Measurements from ENCODE around the gene ASPG. TPM values are rescaled to one million over a fixed set of nuclear protein-coding genes. Genes with fewer than 3 reads are reported as not detected.

The ASPG gene
- total and polyA plus RNA-seq, 2 donors (not counting 3 experiments of a cell fraction or from before 2014, with no cell fraction given): not detected

- Histone ChIP-seq H3K27ac (ENCODE audit: insufficient read depth, low read depth, low read length) (no peak overlapping the region), H3K9me3 (replicated peaks; ENCODE audit: control insufficient read depth, insufficient read depth, low read length) (no peaks in the 10 kb centered on the region), H3K4me3 (replicated peaks in 1 of 3; ENCODE audit: insufficient read depth in 1 of 3, low read depth in 1 of 3, low read length in 3 of 3) (no peak overlapping the region), H3K9ac (replicated peaks; ENCODE audit: extremely low read depth, insufficient read depth, low read length) (no peak overlapping the region), H3K9me1 (replicated peaks; ENCODE audit: control insufficient read depth, extremely low read depth, insufficient read depth, low read length) (no peaks in the 10 kb centered on the region), H3K79me2 (ENCODE audit: control insufficient read depth, insufficient read depth, low read length) (peaks cover under 1% of the 10 kb centered on the region), H3K4me2 (ENCODE audit: insufficient read depth, low read length) (no peak overlapping the region), H3K36me3 (ENCODE audit: control insufficient read depth in 2 of 2, extremely low read depth in 1 of 2, insufficient read depth in 2 of 2, low read length in 2 of 2) (no peaks in the 10 kb centered on the region), H3K4me1 (ENCODE audit: control insufficient read depth, extremely low read depth, insufficient read depth, low read length) (peaks cover 25% of the 10 kb centered on the region), H4K20me1 (replicated peaks; ENCODE audit: control insufficient read depth, extremely low read depth, insufficient read depth, low read length) (no peaks in the 10 kb centered on the region), H2AFZ (ENCODE audit: low read depth, low read length) (no peak overlapping the region), H3K27me3 (ENCODE audit: control insufficient read depth in 2 of 2, insufficient read depth in 2 of 2, low read length in 2 of 2) (no peaks in the 10 kb centered on the region)
- no TSS peak for BruUV-seq (replicated peaks)
- FAIRE-seq (no peak), DNase-seq (ENCODE audit: low read depth, low spot score) (no peak)
- POLR2A ChIA-PET: no interaction called here
- dilution Hi-C loops (cut with MboI; ENCODE audit: extremely low pct_ligation_motif_present, low sequenced_read_pairs) (no loop called here), intact Hi-C loops (cut with micrococcal nuclease) (no loop called here)
- CTCF ChIA-PET: interaction anchor here (2.6 kb wide), 1 partner anchor 420 kb away, joined by 11 read pairs; no protein-coding TSS in a partner anchor
- TF ChIP-seq POLR2A (IDR thresholded peaks at IDR 0.05; ENCODE audit: low read depth, low read length) (no peak), MAX (IDR thresholded peaks at IDR 0.05; ENCODE audit: insufficient read depth, insufficient read length) (no peak), POLR2AphosphoS5 (IDR thresholded peaks at IDR 0.05; ENCODE audit: insufficient read depth, low read depth, low read length) (no peak), GATA2 (IDR thresholded peaks at IDR 0.05; ENCODE audit: insufficient read depth, insufficient read length, low read depth, low read length) (no peak), JUN (IDR thresholded peaks at IDR 0.05; ENCODE audit: borderline replicate concordance, insufficient read depth, insufficient read length, low read depth) (no peak), FOS (IDR thresholded peaks at IDR 0.05; ENCODE audit: borderline replicate concordance, insufficient read depth, low read length) (no peak), EZH2 (IDR thresholded peaks at IDR 0.05; ENCODE audit: borderline replicate concordance, low read depth, low read length, severe bottlenecking) (no peak), MYC (IDR thresholded peaks at IDR 0.05; ENCODE audit: low read depth, low read length) (no peak), CTCF (IDR thresholded peaks at IDR 0.05; ENCODE audit: extremely low read depth in 1 of 2, insufficient read depth in 1 of 2, low read depth in 1 of 2, low read length in 2 of 2) (no peak)
Measured at GRCh38 chr14:104144453-104144790, 58.9 kb downstream of the ASPG start.

All from endothelial cell of umbilical vein (primary cell).